HepG2 (cell line): ENCODE results near the gene DAB1. TPM values are rescaled to one million over a fixed set of nuclear protein-coding genes. Genes with fewer than 3 reads are reported as not detected.

Experiments used
- CHD2 ChIP-seq: IDR thresholded peaks from 2 replicates; pipeline ENCODE4 v1.6.1; 2011; ENCODE audit warnings: low read depth, low read length, improper control_type of control experiment
- CSRNP2 ChIP-seq: sonication (generic); formaldehyde crosslinking; conservative IDR thresholded peaks from 2 replicates; pipeline ENCODE4 v1.8.0; 2022; ENCODE audit warnings: low read depth, missing genetic modification reagents
- FIP1L1 ChIP-seq: fragments of 200-400 bp; formaldehyde crosslinking; IDR thresholded peaks from 2 replicates; pipeline ENCODE4 v1.6.1; 2018; ENCODE audit warnings: low read depth, mild to moderate bottlenecking, low read length, moderate library complexity, borderline replicate concordance; ENCODE audit not compliant: insufficient read depth
- HNRNPL ChIP-seq: fragments of 200-400 bp; formaldehyde crosslinking; IDR thresholded peaks from 2 replicates; pipeline ENCODE4 v1.6.1; 2017; ENCODE audit warnings: mild to moderate bottlenecking, low read depth, low read length
- KLF12 ChIP-seq: sonication (generic); formaldehyde crosslinking; IDR thresholded peaks from 2 replicates; pipeline ENCODE4 v1.4.0; 2020; ENCODE audit warnings: missing genetic modification reagents, borderline replicate concordance
- MAFF ChIP-seq: IDR thresholded peaks from 2 replicates; pipeline ENCODE4 v1.6.1; 2011; ENCODE audit warnings: low read depth, low read length, improper control_type of control experiment
- NCOA1 ChIP-seq: sonication (generic); formaldehyde crosslinking; IDR thresholded peaks from 2 replicates; pipeline ENCODE4 v1.9.0; 2021; ENCODE audit warnings: missing genetic modification reagents
- SMAD9 ChIP-seq: sonication (generic); formaldehyde crosslinking; IDR thresholded peaks from 2 replicates; pipeline ENCODE4 v1.5.1; 2020; ENCODE audit warnings: mild to moderate bottlenecking, missing genetic modification reagents
- XRCC5 ChIP-seq: fragments of 200-400 bp; formaldehyde crosslinking; optimal IDR thresholded peaks from 2 replicates; pipeline ENCODE3; 2017; ENCODE audit warnings: mild to moderate bottlenecking, low read length
- ZBTB26 ChIP-seq: IDR thresholded peaks from 2 replicates; pipeline ENCODE4 v1.6.1; 2016; ENCODE audit warnings: missing compliant biosample characterization, missing genetic modification reagents, borderline replicate concordance
- ZFP90 ChIP-seq: sonication (generic); formaldehyde crosslinking; IDR thresholded peaks from 2 replicates; pipeline ENCODE4 v1.8.0; 2022; ENCODE audit warnings: missing genetic modification reagents, mild to moderate bottlenecking, inconsistent platforms, borderline replicate concordance
- ZMYM2 ChIP-seq: sonication (generic); formaldehyde crosslinking; IDR thresholded peaks from 2 replicates; pipeline ENCODE4 v1.8.0; 2022; ENCODE audit warnings: mild to moderate bottlenecking, missing genetic modification reagents
- ZNF350 ChIP-seq: sonication (generic); formaldehyde crosslinking; IDR thresholded peaks from 2 replicates; pipeline ENCODE4 v1.4.0; 2020; ENCODE audit warnings: mild to moderate bottlenecking, low read depth, missing genetic modification reagents, borderline replicate concordance
- ZNF891 ChIP-seq: sonication (generic); formaldehyde crosslinking; IDR thresholded peaks from 2 replicates; pipeline ENCODE4 v1.5.0; 2020; ENCODE audit warnings: mild to moderate bottlenecking, missing genetic modification reagents
- polyA plus RNA-seq, 8 experiments: library from polyadenylated mRNA; depleted of rRNA in 3 of 8; stranded (reverse) in 7 of 8; unstranded in 1 of 8; fragments of >200 nt; fragmentation: Illumina TruSeq in 4 of 8; extraction: Trizol in 4 of 8; gene quantifications; 2 replicates each; pipeline versions ENCODE4 v1.2.1 to v1.2.3, GENCODE V29; 2011 to 2016; ENCODE audit warnings: low read depth in 4 of 8, missing spikeins in 1 of 8, mixed read lengths in 1 of 8; ENCODE audit not compliant: insufficient read depth in 1 of 8
- total RNA-seq, 5 experiments: library from RNA; depleted of rRNA; stranded (reverse); fragments of >200 nt; fragmentation: Illumina TruSeq; extraction: Trizol; gene quantifications; 2 replicates each; pipeline ENCODE4 v1.2.3, GENCODE V29; 2016; ENCODE audit warnings: low read depth in 1 of 5

DAB1 gene
- total and polyA plus RNA-seq, 2 of the 13 experiments (the other 11 are each of a cell fraction or from before 2014, with no cell fraction given), result 0.04 to 0.13 TPM

- no peak for TF ChIP-seq SMAD9 (CRISPR knock-in tag)
- no peak for TF ChIP-seq NCOA1 (CRISPR knock-in tag)
- no peak for TF ChIP-seq MAFF
- TF ChIP-seq ZMYM2 (CRISPR knock-in tag), result 0 out of 2 replicates have a peak, but pooled peaks have one; percentile 22
- TF ChIP-seq XRCC5, result no peak
- no peak for TF ChIP-seq ZFP90
- no peak for TF ChIP-seq CHD2
- no peak for TF ChIP-seq KLF12 (CRISPR knock-in tag)
- peak; percentile 72; the same call in 1 of the 2 replicates for TF ChIP-seq ZNF891 (CRISPR knock-in tag)
- TF ChIP-seq ZBTB26, result no peak
- TF ChIP-seq HNRNPL, result 0 out of 2 replicates have a peak, but pooled peaks have one; percentile 70
- no peak for TF ChIP-seq ZNF350 (CRISPR knock-in tag)
- TF ChIP-seq CSRNP2 (CRISPR knock-in tag), result no peak
- TF ChIP-seq FIP1L1, result no peak
Observed at GRCh38 chr1:57424231-57425027, 569 bp upstream of the DAB1 start (continued).
